ENCODE results near the gene CEMIP. TPM values are rescaled to one million over a fixed set of nuclear protein-coding genes. Genes with fewer than 3 reads are reported as not detected.

The CEMIP gene
- total RNA-seq, 4 donors from 2014 or later = 3.4 to 9.7 (median 4.9) TPM

DNA sequence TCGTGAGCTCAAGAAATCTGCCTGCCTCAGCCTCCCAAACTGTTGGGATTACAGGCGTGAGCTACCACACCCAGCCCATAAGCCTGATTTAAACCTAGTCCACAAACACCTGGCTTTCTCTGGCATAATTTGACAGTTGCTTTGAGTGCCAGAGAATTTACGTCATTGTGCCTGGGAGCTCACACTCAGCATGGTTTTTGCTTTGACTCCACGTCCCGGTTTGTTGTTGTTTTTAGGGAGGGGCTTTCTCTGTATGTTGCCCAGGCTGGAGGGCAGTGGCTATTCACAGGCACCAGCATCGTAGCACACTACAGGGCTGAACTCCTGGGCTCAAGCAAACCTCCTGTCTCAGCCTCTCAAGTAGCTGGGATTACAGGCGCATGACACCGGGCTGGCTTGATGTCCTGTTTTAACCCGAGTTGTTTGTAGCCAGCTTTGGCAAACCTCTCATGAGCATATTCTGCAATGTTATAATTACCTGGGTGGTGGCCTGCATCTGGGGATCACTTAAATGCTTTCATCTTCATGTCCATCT, 32.7 kb downstream of the CEMIP start:
- intact Hi-C loops (cut with DNase I; ENCODE audit: low total_unique reads) = no loop called here
- no peak overlapping the region for H3K4me3 ChIP-seq (ENCODE audit: low read depth, poor library complexity, severe bottlenecking)
- TF ChIP-seq, protein P1, sequence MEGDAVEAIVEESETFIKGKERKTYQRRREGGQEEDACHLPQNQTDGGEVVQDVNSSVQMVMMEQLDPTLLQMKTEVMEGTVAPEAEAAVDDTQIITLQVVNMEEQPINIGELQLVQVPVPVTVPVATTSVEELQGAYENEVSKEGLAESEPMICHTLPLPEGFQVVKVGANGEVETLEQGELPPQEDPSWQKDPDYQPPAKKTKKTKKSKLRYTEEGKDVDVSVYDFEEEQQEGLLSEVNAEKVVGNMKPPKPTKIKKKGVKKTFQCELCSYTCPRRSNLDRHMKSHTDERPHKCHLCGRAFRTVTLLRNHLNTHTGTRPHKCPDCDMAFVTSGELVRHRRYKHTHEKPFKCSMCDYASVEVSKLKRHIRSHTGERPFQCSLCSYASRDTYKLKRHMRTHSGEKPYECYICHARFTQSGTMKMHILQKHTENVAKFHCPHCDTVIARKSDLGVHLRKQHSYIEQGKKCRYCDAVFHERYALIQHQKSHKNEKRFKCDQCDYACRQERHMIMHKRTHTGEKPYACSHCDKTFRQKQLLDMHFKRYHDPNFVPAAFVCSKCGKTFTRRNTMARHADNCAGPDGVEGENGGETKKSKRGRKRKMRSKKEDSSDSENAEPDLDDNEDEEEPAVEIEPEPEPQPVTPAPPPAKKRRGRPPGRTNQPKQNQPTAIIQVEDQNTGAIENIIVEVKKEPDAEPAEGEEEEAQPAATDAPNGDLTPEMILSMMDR (IDR thresholded peaks at IDR 0.05) = no peak
- TF ChIP-seq POLR2A (IDR thresholded peaks at IDR 0.05) = no peak
- DNase-seq (ENCODE audit: low spot score in 2 of 2) = no peak
- 49 to 50% methylated on average over 9 of the region's 9 CpGs for WGBS, 2 donors

DNA sequence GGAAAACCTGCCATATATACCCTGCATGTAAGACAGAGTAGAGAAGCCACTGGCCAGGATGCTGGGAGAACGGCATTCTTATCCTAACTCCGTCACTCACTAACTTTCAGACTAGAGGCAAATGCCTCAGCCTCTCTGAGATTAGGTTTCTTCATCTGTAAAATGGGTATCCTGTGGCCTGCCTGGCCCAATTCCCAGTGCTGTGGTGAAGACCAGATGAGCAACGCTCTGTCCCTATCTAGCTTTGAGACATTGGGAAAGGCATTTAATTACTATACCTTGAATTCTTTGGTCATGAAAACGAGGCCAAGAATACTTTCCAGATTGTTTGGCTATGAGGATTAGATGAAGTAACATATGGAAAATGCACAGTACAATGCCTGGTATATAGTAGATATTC, 35.9 kb downstream of the CEMIP start:
- WGBS, 2 donors = 80 to 87% methylated on average over 4 of the region's 4 CpGs
- intact Hi-C loops (cut with DNase I; ENCODE audit: low total_unique reads) = no loop called here
- TF ChIP-seq, protein P1 (IDR thresholded peaks at IDR 0.05) = no peak
- no peak for TF ChIP-seq POLR2A (IDR thresholded peaks at IDR 0.05)
- no peak for DNase-seq (ENCODE audit: low spot score in 2 of 2)
- H3K4me3 ChIP-seq (ENCODE audit: low read depth, poor library complexity, severe bottlenecking) = no peak overlapping the region

DNA sequence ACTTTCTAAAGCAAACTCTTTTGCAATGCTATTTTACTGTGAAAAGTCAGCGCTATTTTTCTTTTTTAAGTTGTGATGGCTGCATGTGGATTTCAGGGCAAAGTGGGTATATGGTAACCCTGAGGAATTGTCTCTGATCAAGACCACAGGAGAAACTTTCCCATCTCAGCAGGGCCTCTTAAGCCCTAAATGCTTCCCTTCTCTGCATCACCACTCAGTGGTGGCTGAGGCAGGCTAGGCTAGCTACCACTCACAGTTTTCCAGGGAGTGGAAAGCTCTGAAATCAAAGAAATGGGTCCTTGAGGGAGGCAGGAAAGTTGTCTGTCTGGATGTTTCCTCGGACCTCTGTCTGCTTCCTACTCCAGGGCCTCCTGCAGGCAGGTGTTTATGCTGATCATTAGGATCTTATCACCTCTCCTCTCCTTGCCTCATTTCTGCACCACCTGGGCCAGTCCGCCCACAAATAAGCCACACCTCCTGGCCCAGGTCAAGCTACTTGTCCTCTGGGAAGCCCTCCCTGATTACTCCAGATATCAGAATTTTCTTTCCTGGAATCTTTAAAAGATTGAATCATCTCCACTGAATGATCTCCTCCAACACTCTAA, 37.0 kb downstream of the CEMIP start:
- intact Hi-C loops (cut with DNase I; ENCODE audit: low total_unique reads) = no loop called here
- TF ChIP-seq POLR2A (IDR thresholded peaks at IDR 0.05) = no peak
- TF ChIP-seq, protein P1 (IDR thresholded peaks at IDR 0.05) = no peak
- no peak for DNase-seq (ENCODE audit: low spot score in 2 of 2)
- 64 to 73% methylated on average over 3 of the region's 3 CpGs for WGBS, 2 donors
- no peak overlapping the region for H3K4me3 ChIP-seq (ENCODE audit: low read depth, poor library complexity, severe bottlenecking)

DNA sequence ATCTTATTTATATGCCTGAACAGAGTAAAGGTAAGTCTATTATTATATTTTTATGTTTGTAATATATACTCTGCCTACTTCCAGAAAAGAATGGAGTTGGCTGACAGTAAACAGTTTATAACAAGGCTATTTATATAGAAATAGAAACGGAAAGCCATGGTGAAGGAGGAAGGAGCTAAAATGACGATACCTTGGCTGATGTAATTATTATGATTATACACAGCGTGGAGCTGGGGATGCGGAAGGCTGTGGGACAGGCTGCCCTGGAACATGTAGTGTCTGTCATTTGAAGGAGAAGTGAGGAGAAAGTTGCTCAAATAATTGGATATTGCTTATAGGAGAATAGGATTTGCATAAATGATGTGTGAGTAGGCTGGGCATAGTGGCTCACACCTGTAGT, 37.8 kb downstream of the CEMIP start:
- WGBS, 2 donors = 70 to 81% methylated on average over 4 of the region's 4 CpGs
- no peak for TF ChIP-seq POLR2A (IDR thresholded peaks at IDR 0.05)
- TF ChIP-seq, protein P1 (IDR thresholded peaks at IDR 0.05) = no peak
- DNase-seq (ENCODE audit: low spot score in 2 of 2) = no peak
- H3K4me3 ChIP-seq (ENCODE audit: low read depth, poor library complexity, severe bottlenecking) = no peak overlapping the region
- intact Hi-C loops (cut with DNase I; ENCODE audit: low total_unique reads) = no loop called here

DNA sequence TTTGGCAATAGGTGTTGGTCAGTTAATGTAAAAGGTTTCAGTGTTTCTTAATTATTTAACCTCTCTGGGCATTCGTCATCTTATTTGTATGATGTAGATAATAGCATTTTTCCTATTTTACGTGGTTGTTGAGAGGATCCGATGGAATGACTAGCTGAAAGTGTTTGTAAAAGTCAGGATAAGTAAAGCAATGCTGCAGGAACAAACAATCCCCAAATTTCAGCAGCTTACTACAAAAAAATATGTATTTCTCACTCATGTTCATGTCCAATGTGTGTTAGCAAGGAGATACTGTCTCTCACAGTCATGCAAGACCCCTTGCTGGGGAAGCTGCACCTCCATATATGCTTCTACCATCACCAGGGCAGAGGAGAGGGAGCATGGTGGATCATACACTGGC, 38.7 kb downstream of the CEMIP start:
- no peak overlapping the region for H3K4me3 ChIP-seq (ENCODE audit: low read depth, poor library complexity, severe bottlenecking)
- intact Hi-C loops (cut with DNase I; ENCODE audit: low total_unique reads) = no loop called here
- no peak for TF ChIP-seq POLR2A (IDR thresholded peaks at IDR 0.05)
- TF ChIP-seq, protein P1 (IDR thresholded peaks at IDR 0.05) = no peak
- no peak for DNase-seq (ENCODE audit: low spot score in 2 of 2)
- 92 to 97% methylated on average over 3 of the region's 3 CpGs for WGBS, 2 donors

DNA sequence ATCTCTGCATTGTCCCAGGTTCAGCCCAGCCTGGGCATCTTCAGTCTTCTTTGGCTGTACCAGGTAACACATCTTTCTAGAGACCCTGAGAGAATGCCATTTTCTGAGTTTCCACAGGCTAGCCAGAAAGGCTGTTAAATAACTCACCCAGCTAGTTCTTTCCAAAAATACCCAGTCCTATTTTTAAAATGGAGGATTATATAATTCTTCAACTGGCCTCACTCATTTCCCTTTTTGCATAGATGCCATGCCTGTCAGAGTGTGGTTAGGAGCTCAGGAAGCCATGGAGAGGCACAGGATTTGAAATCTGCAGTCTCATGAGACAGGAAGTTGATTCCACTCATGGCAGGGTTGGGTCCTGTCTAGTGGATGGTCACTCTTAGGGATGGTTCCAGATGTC, 39.8 kb downstream of the CEMIP start:
- TF ChIP-seq POLR2A (IDR thresholded peaks at IDR 0.05) = no peak
- TF ChIP-seq, protein P1 (IDR thresholded peaks at IDR 0.05) = no peak
- DNase-seq (ENCODE audit: low spot score in 2 of 2) = no peak
- intact Hi-C loops (cut with DNase I; ENCODE audit: low total_unique reads) = no loop called here

More for the DNA sequence above, 39.8 kb downstream of the CEMIP start:
- H3K4me3 ChIP-seq (ENCODE audit: low read depth, poor library complexity, severe bottlenecking) = no peak overlapping the region

Data from lower leg skin (tissue), 4 donors.